Kidney glomerular epithelial cell (primary cell): ENCODE data around the gene SPAG17.

Experiments
- DNase-seq: peaks from one replicate; lab custom pipeline; 2025; lab: John Stamatoyannopoulos, UW

SPAG17 gene

DNA sequence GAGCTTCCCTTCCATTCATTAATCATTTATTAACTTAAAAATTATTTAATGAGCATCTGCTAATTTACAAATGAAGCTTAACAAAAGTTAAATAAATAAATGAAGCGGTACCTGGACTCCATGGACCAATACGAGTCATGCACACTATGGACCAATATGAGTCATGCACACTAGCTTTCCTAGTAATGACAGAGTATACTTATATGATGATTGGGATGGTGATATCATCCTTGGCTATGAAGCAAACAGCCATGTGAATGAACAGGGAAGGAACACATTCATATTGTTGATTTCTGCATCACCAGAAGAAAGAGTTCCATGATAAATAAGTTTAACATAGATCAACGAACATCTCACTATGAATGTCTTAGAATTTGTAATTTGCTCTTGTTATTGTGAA lies 109.9 kb downstream of the SPAG17 start:
- peak; percentile 16 for DNase-seq

DNA sequence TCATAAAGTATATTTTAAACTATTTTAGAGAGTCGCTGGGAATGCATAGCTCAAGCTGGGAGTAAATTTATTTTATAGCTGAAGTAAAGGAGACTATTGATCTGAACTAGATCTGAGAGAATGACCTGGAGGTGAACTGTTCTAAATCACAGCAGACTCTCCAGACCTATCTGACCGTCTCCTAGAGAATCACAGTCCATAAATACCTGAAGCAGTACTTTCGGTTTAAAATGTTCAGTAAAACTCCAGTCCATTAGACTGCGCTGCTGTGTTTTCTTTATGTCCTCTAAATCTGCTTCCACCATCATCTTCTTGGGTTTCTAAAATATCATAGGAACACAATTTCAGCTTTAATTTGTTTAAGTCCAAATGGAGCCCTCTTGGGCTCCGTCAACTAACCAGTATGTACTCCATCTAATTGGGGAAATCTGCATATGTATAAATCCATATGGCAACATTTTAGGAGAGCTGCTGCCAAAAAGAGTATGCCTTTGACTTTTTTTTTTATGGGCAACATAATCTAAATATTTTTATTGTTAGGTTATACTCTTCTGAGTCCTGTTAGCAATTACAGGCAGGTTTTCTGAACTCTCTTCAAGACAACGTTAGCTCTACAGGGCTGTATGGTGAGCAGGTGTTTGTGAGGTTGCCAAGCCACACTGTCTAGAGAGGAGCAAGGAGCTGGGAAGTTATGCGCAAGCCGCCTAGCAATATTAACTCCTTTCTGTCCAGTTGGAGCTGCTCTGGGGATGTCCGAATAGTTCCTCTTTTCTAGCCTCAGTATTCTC lies 111.2 kb downstream of the SPAG17 start:
- no peak for DNase-seq

DNA sequence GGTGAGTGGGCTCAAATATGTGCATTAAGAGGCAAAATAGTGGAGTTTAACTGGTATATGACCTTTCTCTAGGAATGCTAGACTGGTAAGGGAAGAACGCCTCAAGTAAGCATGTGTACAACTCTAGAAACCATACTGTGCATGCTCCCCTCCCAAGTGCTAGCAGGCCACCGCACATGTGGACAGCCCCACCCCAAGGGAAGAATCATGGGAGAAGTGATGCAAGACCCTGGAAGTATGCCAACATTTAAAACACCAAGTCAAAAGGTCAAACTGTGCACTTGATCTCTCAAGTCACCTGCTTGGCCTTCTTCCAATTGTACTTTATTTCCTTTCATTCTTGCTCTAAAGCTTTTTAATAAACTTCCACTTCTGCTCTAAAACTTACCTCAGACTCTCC lies 135.0 kb downstream of the SPAG17 start:
- DNase-seq: no peak

DNA sequence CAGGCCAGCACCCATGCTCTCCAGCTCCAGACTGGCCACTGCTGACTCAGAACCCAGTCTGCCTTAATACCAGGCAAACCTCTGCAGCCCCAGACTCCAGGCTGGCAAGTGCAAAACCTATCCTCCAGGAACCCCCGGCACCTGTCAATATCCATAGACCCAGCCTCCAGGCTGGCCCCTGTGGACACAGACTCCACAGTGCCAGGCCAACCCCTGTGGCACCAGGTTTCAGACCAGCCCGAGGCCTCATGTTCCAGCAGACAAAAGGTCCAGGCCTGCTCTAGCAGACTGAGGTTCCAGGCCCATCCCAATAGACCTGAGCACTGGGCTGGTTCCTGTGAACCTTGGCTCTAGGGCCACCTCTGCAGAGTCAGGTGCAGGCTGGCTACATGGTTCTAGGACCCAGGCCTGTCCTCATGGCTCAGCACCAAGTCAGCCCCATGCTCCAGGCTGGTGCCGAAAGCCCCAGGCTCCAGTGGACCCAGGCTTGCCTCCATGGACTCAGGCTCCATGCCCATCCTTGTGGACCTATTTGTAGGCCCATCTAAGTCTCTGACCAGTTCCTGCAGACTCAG lies 137.3 kb downstream of the SPAG17 start:
- DNase-seq: no peak

DNA sequence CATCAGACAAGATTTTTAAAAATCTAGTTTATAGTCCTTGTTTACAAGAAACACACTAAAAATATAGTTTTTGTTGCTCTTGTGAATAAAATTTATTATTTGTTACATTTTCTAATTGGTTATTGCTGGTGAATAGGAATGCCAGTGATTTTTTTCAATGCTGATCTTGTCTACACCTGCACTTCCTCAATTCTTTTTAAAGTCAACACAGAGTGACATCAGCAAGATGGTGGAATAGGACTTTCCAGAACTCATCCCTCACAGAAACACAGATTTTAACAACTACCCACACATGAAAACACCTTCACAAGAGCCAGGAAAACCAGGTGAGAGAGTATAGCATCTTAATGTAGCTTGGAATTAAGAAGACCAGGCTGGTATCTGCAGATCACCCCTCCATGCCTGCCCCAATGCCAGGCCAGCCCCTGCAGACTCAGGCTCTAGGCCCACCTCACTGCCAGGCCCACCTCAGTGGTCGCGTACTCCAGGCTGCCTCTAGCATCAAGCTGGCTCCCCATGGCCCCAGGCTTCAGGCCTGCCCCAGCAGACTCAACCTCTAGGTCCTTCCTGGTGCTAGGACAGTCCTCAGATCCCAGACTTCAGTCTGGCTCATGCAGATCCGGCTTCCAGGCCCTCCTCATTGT lies 137.9 kb downstream of the SPAG17 start:
- DNase-seq: no peak

DNA sequence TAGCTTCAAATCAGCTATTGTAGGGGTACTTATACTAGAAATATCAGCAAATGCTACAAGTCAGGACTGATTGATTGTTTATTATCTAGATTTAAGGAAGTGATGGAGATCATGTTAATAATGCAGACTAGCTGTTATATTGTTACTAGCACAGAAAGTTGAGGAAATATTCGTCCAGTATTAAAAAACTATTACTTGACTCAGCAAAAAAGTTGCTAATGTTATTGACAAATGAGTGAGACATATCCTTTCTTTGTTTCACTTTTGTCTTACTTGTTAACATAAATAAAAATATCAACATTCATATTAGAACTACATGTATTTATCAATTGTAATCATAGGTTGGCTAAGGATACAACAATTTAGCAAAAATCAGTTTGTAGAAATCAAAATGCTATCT lies 141.4 kb downstream of the SPAG17 start:
- no peak for DNase-seq

DNA sequence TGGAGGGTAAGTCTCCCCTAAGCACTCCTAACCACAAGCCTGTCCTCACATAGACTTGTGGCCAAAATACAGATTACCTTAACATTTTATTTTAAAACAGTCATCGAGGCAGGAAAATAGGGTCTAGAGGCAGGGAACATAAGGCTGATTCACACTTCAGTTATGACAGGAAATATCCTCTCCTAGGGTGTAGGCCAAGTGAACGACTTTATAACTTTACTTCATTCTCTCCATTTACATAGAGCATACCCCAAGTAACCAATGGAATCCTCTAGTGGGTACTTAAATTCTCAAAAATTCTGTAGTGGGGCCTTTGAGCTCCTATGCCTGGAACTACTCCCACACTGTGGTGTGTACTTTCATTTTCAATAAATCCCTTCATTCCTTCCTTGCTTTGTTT lies 142.5 kb downstream of the SPAG17 start:
- DNase-seq: no peak

DNA sequence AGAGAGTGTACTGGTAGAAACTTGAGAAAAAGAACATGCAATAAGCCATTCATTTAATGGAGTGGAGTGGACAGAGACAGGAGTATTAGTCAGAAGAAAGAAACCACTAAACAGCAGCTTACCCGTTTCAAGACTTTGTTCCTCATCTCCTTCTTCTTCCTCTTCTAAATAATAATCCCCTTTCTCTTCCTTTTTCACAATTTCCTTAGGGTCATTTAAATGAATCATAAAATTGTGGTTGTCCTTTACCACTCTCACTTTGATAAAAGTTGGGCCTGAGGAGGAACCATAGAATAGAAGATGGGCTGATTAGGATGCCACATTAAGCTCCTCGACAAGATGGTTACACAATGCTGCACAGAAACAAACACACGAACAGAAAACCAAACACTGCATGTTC lies 145.9 kb downstream of the SPAG17 start:
- DNase-seq: no peak

DNA sequence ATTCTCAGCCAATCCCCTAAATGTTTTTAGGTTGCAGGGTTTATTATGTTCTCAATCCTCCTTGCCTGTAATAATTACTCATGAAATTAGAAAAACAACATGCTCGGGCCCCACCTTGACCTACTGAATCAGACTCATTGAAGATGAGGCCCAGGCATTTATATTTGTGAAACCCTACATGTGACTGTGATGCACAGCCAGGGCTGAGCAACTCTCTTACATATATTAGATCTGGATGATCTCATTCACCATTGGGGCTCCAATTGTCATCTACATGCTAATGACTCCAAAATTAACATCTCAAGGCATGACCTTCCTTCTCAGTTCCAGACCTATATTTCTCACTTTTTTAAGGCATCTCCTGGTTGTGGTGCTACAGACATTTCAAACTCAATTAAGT lies 152.1 kb downstream of the SPAG17 start:
- no peak for DNase-seq

DNA sequence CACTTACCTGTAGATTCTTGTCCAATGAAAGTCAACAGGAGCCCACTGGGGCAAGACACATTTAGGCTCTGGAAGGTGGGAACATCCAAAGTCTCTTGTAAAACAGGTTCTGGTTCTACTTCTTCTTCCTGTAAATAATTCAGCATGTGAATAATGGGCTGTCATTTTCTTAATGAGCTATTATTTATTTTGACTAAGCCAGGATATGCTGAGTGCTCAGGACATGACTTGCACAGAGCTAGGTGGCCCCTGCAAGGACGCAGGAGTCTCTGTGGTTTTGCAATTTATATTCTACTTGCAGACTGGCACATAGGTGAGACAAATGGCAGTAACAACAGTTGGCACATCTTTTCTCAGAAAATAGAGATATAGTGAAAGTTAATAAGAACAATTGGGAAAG lies 156.8 kb downstream of the SPAG17 start:
- DNase-seq: no peak

DNA sequence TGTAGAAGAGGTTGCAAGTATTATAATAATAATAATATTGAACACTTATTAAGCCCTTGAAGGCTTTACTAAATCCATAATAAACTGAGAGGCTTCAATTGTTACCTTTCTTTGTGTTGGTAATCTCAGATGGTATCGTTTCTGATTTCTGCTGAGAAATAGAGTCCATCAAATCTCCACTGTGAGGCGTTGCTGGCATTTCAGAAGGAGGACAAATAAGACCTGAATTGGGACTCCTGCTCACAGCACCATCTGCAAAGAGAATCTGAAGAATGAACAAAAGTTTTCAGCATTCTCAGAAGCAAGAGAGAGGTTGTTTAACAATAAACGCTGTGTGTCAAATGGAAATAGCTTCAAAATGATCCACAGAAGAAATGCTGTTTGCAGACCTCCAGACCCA lies 161.8 kb downstream of the SPAG17 start:
- no peak for DNase-seq

DNA sequence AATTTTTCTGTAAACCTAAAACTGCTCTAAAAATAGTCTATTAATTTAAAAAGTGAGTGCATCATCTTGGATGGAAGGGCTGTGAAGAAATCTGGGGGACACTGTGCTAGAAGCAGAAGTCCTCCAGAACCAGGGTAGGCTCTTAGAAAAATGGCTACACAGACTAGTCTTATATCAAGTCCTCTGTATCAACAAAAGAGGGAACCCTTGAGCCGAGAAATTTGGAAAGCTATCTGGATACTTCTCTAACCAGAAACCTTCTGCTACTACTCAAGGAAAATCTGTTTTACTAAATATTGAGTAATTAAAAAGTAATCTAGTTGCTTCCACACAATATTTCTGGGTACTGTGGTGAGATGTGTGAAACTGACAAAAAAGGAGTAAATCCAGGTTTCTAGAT lies 163.4 kb downstream of the SPAG17 start:
- DNase-seq: no peak

DNA sequence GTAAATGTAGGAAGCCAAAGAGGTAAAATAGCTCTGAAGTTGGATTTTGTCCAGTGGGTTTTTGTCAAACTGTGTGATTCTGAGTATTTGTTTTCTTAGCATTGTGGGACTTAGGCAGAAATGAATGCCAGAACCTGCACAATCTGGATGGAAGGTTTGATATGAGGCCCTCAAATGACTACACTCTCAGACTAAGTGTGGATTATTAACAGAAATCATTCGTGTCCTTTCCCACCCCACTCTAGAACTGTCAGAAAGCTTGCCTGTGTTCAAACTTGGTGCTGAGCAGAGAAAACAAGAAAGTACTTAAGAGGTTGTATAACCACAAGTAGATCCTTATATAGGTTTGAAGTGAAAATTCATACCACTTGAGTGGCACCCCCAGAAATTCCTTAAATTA lies 167.0 kb downstream of the SPAG17 start:
- DNase-seq: no peak

DNA sequence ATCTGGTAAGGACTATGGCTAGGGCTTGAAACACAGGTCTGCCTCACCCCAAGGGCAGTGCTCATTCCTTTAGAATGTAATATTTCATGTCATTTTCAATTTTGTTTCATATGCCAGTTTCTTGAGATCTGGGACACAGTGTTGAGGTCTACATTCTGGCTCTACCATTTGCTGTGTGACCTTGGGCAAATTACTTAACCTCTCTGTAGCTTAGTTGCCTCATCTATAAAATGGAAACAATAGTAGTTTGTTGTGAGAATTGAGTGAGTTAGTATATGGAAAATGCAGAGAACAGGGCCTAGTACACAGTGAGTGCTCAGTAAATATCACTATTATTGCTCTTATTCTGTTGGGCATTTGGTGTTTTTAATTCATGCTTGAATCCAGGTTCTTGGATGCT lies 171.1 kb downstream of the SPAG17 start:
- DNase-seq: no peak

DNA sequence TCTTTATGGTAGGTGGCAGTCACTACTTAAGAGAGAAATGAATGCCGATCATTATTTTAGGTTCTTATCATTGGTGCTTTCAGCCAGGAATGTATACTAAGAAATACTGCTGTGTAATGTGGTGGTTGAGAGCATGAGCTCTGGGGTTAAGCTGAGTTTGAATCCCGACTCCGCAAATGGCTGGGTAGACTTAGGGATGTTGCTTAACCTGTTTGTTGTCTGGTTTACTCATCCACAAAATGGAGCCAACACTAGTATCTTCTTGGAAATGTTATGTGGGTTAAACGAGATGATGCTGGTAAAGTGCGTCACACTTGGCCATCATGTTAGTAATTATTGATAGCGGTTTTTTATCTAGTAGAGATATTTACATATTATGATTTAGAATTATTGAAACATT lies 171.7 kb downstream of the SPAG17 start:
- DNase-seq: no peak

DNA sequence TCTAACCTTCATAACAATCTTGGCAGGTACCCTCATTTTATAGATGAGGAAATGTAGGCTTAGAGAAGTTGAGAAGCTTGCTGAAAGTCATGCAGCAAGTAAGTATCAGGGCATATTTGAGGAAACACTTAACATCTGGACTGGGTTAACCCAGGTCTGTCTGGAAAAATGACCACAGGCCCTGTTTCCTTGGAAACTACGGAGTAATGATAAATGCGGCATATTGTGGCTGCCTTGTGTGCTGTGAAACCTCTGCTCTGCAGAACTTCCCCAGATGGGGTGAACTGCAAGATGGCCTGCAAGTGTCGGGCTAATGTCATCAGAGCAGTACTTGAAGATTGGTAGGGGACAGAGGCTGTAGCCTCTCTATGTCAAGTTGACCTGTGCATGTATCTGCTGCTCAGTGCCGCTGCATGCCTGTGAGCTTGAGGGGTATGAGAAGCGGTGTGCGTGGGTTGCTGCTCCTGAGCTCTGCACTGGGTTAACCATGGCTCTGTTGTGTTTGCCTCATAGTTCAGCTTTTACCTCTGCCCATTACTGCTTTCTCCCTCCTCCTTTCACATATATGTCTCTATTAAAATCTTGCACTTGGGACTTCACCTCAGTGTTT lies 172.4 kb downstream of the SPAG17 start:
- DNase-seq: no peak

DNA sequence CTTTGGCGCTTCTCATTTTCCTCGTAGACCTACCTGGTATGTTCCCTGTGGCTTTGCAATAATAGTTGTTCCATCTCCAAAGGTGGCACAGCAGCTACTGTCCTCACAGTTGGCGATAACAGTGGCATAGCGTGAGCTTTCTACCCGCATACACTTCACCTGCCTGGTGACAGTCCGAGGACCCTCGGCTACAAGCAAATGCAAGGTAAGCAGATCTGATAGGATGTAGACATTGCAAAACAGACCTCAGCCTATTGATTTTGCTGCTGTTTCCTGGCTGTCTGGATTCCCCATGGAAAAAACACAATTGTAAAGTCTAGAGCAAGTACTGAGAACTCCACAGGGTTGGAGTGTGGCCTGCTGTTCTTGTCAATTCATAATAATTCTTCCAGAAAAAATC lies 177.0 kb downstream of the SPAG17 start:
- DNase-seq: no peak

DNA sequence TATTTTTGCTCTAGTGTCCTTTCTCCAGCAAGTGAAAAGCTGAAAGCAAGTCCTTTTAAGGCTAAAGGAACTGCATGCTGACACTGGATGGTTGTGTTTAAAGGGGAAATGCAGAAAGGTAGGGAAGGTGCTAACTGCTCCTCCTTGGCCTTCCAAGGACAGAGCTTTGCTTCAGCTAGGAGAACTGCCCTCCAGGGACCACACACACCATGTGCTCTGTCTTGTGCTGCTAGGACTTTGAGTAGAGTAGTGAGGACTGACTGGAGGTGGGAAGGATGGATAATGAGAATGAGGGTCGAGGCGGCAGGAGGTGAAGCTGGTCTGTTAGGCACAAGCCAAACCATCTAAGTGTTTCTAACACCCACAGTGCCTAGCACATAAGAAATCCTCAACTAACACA lies 177.6 kb downstream of the SPAG17 start:
- no peak for DNase-seq

DNA sequence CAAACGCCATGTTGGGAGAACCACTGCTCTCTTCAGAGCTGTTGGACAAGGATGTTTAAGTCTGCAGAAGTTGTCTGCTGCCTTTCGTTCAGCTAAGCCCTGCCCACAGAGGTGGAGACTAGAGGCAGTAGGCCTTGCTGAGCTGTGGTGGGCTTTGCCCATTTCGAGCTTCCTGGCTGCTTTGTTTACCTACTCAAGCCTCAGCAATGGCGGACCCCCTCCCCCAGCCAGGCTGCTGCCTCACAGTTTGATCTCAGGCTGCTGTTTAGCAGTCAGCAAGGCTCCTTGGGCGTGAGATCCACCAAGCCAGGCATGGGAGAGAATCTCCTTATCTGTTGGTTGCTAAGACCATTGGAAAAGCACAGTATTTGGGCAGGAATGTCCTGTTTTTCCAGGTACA lies 180.7 kb downstream of the SPAG17 start:
- no peak for DNase-seq

DNA sequence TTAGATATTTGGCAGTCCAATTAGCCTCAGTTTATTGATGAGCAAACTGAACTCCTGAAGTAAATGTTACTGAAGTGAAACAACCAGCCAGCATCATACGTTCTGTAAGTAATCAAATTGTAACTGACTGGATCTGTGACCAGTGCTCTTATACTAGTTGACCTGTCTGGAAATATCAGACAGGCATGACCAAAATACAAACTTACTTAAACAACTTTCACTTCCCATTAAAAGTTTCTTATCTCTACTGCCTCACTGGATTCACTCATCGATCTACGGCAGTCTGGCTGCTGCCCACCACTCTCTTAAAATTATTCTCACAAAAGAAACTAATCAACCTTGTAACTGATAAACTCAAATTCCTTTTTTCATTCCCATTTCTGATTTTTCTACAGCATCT lies 199.1 kb downstream of the SPAG17 start:
- no peak for DNase-seq

DNA sequence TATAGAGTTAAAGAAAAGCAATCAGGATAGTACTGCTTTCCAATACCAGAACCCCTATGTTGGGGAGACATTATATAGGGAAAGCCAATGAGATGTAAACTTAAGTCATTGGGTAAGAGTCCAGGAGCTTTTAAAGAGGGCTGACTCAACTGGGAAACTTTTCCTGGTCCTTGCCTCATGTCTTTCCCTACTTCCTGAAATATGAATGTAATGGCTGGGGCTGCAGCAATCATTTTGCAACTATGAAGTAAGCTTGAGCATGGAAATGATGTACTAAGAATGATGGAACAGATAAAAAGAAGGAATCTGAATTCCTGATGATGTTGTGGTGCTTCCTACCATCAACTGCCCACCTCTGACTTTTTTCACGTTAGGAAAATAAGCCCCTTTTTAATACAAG lies 199.8 kb downstream of the SPAG17 start:
- DNase-seq: no peak

DNA sequence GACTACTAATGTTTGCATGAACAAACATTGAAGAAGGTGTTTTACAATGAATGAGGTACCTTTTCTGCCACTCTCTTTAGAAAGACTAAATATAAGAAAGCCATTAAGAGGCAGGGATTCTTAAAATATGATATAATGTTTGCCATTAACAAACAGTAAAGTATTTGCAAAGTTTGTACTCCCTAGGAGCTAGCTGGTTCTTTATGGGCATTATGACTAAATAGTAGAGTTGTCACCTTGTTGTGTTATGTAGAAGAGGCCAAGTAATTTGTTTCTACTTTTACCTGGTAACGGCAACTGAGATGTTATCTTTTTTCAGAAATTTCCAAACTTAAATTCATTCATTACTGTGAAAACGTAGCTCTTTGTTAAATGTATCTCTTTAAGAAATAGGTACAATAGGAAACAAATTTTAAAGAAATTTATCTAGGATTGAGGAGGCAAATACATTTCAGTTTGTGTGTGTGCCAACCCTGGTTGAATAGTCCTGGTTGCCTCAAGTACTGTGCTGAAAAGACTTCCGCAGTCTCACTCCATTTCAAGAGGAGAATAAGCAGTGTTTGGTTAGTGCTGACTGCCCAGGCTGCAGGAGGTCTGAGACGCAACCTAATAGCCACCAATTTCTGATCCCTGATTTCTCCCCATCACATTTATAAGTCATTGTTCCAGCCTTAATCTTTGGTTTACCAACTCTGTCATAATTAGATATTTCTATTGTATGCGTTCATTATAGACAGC lies 203.4 kb downstream of the SPAG17 start:
- DNase-seq: no peak

DNA sequence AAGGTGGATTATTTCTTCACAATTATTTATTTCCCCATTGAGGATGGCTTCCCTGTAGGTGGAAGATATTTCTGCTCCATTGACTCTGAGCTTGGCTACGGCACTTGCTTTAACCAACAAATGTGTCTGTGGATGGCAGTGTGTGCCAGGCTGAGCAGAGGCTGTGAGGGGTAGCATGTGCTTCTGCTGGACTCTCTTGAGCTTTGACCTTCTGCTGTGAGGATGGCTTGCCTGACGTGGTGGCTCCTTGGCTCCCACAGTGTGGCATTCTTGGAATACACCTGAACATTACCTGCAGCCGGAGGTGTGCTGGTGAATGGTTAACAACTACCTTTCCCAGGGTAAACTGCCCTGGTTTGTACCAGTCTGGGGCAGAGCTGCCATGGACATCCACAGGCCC lies 208.6 kb downstream of the SPAG17 start:
- no peak for DNase-seq
